HepG2 (cell line): ENCODE data around the gene SKIDA1. TPM values are rescaled to one million over a fixed set of nuclear protein-coding genes. Genes with fewer than 3 reads are reported as not detected.

Experiments used
- BCL3 ChIP-seq: sonication (generic); formaldehyde crosslinking; IDR thresholded peaks from 2 replicates; pipeline ENCODE4 v1.5.1; 2020; ENCODE audit warnings: mild to moderate bottlenecking, missing genetic modification reagents, moderate library complexity
- DBP ChIP-seq: sonication (generic); formaldehyde crosslinking; IDR thresholded peaks from 2 replicates; pipeline ENCODE4 v1.4.0; 2020; ENCODE audit warnings: missing genetic modification reagents; ENCODE audit errors: not compliant biosample characterization
- ELF3 ChIP-seq: IDR thresholded peaks from 2 replicates; pipeline ENCODE4 v1.6.1; 2016; ENCODE audit warnings: missing genetic modification reagents, missing compliant biosample characterization
- GATA4 ChIP-seq: sonication (generic); IDR thresholded peaks from 2 replicates; pipeline ENCODE4 v1.6.1; 2016; ENCODE audit warnings: antibody characterized with exemption, low read depth, borderline replicate concordance
- HDAC1 ChIP-seq: sonication (generic); formaldehyde crosslinking; IDR thresholded peaks from 2 replicates; pipeline ENCODE4 v1.5.1; 2020; ENCODE audit warnings: mild to moderate bottlenecking, missing genetic modification reagents
- HNRNPH1 ChIP-seq: fragments of 200-400 bp; formaldehyde crosslinking; optimal IDR thresholded peaks from 2 replicates; pipeline ENCODE3; 2017; ENCODE audit warnings: mild to moderate bottlenecking, low read depth, low read length
- POGZ ChIP-seq: sonication (generic); formaldehyde crosslinking; IDR thresholded peaks from 2 replicates; pipeline ENCODE4 v1.4.0; 2020; ENCODE audit warnings: mild to moderate bottlenecking, missing genetic modification reagents
- ZBTB38 ChIP-seq: sonication (generic); formaldehyde crosslinking; IDR thresholded peaks from 2 replicates; pipeline ENCODE4 v1.5.1; 2020; ENCODE audit warnings: mild to moderate bottlenecking, missing genetic modification reagents
- ZFP82 ChIP-seq: sonication (generic); formaldehyde crosslinking; IDR thresholded peaks from 2 replicates; pipeline ENCODE4 v1.5.1; 2020; ENCODE audit warnings: mild to moderate bottlenecking, missing genetic modification reagents, borderline replicate concordance
- ZMYM4 ChIP-seq: sonication (generic); formaldehyde crosslinking; IDR thresholded peaks from 2 replicates; pipeline ENCODE4 v1.8.1; 2023; ENCODE audit warnings: mild to moderate bottlenecking, missing genetic modification reagents
- ZNF768 ChIP-seq: sonication (generic); formaldehyde crosslinking; IDR thresholded peaks from 2 replicates; pipeline ENCODE4 v1.4.0; 2020; ENCODE audit warnings: missing genetic modification reagents
- polyA plus RNA-seq, 8 experiments: library from polyadenylated mRNA; depleted of rRNA in 3 of 8; stranded (reverse) in 7 of 8; unstranded in 1 of 8; fragments of >200 nt; fragmentation: Illumina TruSeq in 4 of 8; extraction: Trizol in 4 of 8; gene quantifications; 2 replicates each; pipeline versions ENCODE4 v1.2.1 to v1.2.3, GENCODE V29; 2011 to 2016; ENCODE audit warnings: low read depth in 4 of 8, missing spikeins in 1 of 8, mixed read lengths in 1 of 8; ENCODE audit not compliant: insufficient read depth in 1 of 8
- total RNA-seq, 5 experiments: library from RNA; depleted of rRNA; stranded (reverse); fragments of >200 nt; fragmentation: Illumina TruSeq; extraction: Trizol; gene quantifications; 2 replicates each; pipeline ENCODE4 v1.2.3, GENCODE V29; 2016; ENCODE audit warnings: low read depth in 1 of 5
- TF ChIP-seq, protein P1 (sequence below): sonication (generic); formaldehyde crosslinking; IDR thresholded peaks from 2 replicates; pipeline ENCODE4 v1.4.0; 2020; ENCODE audit warnings: missing genetic modification reagents, borderline replicate concordance
- TF ChIP-seq, protein P2 (sequence below): sonication (generic); formaldehyde crosslinking; conservative IDR thresholded peaks from 2 replicates; pipeline ENCODE4 v1.4.0; 2020; ENCODE audit warnings: missing genetic modification reagents
- TF ChIP-seq, protein P3 (sequence below): sonication (generic); formaldehyde crosslinking; IDR thresholded peaks from 2 replicates; pipeline ENCODE4 v1.4.0; 2020; ENCODE audit warnings: mild to moderate bottlenecking, missing genetic modification reagents
- TF ChIP-seq, protein P4 (sequence below): sonication (generic); formaldehyde crosslinking; IDR thresholded peaks from 2 replicates; pipeline ENCODE4 v1.4.0; 2020; ENCODE audit warnings: missing genetic modification reagents, mild to moderate bottlenecking, borderline replicate concordance
- TF ChIP-seq, protein P5 (sequence below): IDR thresholded peaks from 2 replicates; pipeline ENCODE4 v1.6.1; 2016; ENCODE audit warnings: low read depth

SKIDA1 gene
- total and polyA plus RNA-seq, 2 of the 13 experiments (the other 11 are each of a cell fraction or from before 2014, with no cell fraction given) = 0.73 to 1.5 TPM

DNA sequence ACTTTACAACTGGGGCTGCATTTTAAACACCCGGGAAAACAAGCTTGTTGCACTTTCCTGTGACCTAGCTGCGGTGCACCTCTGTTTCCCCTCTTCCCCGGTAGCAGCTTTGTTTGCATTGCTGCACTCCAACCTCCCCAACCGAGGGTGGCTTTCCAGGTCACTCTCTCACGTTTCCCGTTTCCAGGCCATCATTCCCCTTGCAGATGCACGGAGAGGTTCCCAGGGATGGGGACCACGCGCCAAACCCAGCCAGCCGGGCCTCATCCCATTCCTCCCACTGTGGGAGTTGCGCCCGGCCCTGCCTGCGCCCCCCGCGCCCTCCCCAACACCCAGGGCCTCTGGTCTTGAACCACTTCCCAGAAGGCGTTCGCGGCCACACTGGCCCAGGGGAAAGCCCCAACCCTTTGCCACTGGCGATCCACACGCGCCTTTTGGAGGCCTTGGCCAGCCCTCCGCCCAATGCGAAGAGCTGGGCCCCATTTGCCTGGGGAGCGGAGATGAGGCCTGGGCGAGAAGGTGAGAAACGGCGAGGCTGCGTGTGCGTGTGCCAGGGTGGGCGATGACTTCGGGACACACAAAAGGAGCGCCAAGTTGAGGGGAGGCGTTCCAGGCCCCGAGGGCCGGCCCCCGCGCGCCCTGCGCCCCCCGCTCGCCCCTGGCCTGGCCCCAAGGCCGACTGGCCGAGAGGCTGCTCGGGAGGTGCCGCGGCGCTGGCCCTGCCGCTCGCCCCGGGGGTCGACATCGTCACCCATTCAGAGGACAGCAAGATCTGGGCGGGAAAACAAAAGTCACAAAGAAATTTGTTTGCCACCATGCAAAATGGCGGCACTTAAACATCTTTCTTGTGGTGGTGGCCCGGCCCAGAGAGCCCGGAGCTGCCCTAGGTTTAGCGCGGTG, 15.9 kb downstream of the SKIDA1 start (continued):
- TF ChIP-seq, protein P1, sequence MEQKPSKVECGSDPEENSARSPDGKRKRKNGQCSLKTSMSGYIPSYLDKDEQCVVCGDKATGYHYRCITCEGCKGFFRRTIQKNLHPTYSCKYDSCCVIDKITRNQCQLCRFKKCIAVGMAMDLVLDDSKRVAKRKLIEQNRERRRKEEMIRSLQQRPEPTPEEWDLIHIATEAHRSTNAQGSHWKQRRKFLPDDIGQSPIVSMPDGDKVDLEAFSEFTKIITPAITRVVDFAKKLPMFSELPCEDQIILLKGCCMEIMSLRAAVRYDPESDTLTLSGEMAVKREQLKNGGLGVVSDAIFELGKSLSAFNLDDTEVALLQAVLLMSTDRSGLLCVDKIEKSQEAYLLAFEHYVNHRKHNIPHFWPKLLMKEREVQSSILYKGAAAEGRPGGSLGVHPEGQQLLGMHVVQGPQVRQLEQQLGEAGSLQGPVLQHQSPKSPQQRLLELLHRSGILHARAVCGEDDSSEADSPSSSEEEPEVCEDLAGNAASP = no peak
- no peak for TF ChIP-seq ELF3 (CRISPR knock-in tag)
- peak; percentile 67 for TF ChIP-seq ZMYM4 (CRISPR knock-in tag)
- TF ChIP-seq, protein P2, sequence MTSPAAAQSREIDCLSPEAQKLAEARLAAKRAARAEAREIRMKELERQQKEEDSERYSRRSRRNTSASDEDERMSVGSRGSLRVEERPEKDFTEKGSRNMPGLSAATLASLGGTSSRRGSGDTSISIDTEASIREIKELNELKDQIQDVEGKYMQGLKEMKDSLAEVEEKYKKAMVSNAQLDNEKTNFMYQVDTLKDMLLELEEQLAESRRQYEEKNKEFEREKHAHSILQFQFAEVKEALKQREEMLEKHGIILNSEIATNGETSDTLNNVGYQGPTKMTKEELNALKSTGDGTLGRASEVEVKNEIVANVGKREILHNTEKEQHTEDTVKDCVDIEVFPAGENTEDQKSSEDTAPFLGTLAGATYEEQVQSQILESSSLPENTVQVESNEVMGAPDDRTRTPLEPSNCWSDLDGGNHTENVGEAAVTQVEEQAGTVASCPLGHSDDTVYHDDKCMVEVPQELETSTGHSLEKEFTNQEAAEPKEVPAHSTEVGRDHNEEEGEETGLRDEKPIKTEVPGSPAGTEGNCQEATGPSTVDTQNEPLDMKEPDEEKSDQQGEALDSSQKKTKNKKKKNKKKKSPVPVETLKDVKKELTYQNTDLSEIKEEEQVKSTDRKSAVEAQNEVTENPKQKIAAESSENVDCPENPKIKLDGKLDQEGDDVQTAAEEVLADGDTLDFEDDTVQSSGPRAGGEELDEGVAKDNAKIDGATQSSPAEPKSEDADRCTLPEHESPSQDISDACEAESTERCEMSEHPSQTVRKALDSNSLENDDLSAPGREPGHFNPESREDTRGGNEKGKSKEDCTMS (CRISPR knock-in tag) = no peak
- peak; percentile 64 for TF ChIP-seq POGZ (CRISPR knock-in tag)
- TF ChIP-seq ZBTB38 (CRISPR knock-in tag) = peak; percentile 65
- TF ChIP-seq HNRNPH1 = no peak
- TF ChIP-seq, protein P3, sequence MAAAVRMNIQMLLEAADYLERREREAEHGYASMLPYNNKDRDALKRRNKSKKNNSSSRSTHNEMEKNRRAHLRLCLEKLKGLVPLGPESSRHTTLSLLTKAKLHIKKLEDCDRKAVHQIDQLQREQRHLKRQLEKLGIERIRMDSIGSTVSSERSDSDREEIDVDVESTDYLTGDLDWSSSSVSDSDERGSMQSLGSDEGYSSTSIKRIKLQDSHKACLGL = no peak; the same call in 1 of the 2 replicates
- TF ChIP-seq DBP (CRISPR knock-in tag) = no peak
- TF ChIP-seq ZFP82 (CRISPR knock-in tag) = no peak
- TF ChIP-seq ZNF768 = peak; percentile 41; the same call in 1 of the 2 replicates
- TF ChIP-seq GATA4 = no peak
- peak; percentile 19; the same call in 1 of the 2 replicates for TF ChIP-seq HDAC1 (CRISPR knock-in tag)
- TF ChIP-seq, protein P4, sequence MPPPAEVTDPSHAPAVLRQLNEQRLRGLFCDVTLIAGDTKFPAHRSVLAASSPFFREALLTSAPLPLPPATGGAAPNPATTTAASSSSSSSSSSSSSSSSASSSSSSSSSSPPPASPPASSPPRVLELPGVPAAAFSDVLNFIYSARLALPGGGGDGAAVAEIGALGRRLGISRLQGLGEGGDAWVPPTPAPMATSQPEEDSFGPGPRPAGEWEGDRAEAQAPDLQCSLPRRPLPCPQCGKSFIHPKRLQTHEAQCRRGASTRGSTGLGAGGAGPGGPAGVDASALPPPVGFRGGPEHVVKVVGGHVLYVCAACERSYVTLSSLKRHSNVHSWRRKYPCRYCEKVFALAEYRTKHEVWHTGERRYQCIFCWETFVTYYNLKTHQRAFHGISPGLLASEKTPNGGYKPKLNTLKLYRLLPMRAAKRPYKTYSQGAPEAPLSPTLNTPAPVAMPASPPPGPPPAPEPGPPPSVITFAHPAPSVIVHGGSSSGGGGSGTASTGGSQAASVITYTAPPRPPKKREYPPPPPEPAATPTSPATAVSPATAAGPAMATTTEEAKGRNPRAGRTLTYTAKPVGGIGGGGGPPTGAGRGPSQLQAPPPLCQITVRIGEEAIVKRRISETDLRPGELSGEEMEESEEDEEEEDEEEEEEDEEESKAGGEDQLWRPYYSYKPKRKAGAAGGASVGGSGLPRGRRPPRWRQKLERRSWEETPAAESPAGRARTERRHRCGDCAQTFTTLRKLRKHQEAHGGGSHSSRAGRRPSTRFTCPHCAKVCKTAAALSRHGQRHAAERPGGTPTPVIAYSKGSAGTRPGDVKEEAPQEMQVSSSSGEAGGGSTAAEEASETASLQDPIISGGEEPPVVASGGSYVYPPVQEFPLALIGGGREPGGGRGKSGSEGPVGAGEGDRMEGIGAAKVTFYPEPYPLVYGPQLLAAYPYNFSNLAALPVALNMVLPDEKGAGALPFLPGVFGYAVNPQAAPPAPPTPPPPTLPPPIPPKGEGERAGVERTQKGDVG (CRISPR knock-in tag) = peak; percentile 83; the same call in 1 of the 2 replicates
- TF ChIP-seq, protein P5, sequence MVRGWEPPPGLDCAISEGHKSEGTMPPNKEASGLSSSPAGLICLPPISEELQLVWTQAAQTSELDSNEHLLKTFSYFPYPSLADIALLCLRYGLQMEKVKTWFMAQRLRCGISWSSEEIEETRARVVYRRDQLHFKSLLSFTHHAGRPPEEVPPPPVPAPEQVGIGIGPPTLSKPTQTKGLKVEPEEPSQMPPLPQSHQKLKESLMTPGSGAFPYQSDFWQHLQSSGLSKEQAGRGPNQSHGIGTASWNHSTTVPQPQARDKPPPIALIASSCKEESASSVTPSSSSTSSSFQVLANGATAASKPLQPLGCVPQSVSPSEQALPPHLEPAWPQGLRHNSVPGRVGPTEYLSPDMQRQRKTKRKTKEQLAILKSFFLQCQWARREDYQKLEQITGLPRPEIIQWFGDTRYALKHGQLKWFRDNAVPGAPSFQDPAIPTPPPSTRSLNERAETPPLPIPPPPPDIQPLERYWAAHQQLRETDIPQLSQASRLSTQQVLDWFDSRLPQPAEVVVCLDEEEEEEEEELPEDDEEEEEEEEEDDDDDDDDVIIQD (CRISPR knock-in tag) = peak; percentile 59
- no peak for TF ChIP-seq BCL3 (CRISPR knock-in tag)
